PC-9 (cell line): Measurements from ENCODE around the gene MED22. TPM values are rescaled to one million over a fixed set of nuclear protein-coding genes. Genes with fewer than 3 reads are reported as not detected.

Experiments
- BruUV-seq: library from RNA; stranded (reverse); fragments of 400-500 nt; replicated peaks from 2 replicates; lab custom pipeline; 2021; lab: Mats Ljungman, UMichigan
- CTCF ChIA-PET: fragments of 300-600 bp; sonication (Branson Sonifier 250); formaldehyde crosslinking; loops from one replicate; lab custom pipeline; 2022; ENCODE audit warnings: antibody characterized with exemption; lab: Charles Lee
- POLR2A ChIA-PET: fragments of 300-600 bp; sonication (Branson Sonifier 250); formaldehyde crosslinking; loops from one replicate; lab custom pipeline; 2022; ENCODE audit warnings: antibody characterized with exemption; ENCODE audit not compliant: unreplicated experiment; lab: Charles Lee
- DNase-seq, 2 experiments: peaks; one replicate each; pipeline versions ENCODE4 v3.0.0 to v3.0.0-alpha.2; 2015 to 2022; ENCODE audit warnings: mixed read lengths in 1 of 2
- H2AFZ ChIP-seq: fragments of 200-600 bp; sonication (generic); 2 replicates; pipeline ENCODE4 v1.8.1; 2017; ENCODE audit warnings: antibody characterized with exemption
- H3F3A ChIP-seq: fragments of 200-600 bp; sonication (generic); 2 replicates; pipeline ENCODE4 v1.8.1; 2017; ENCODE audit warnings: antibody characterized with exemption, mild to moderate bottlenecking, low read depth; ENCODE audit not compliant: insufficient read depth
- H3K27ac ChIP-seq: fragments of 200-600 bp; sonication (generic); 2 replicates; pipeline ENCODE4 v1.6.1; 2016; ENCODE audit warnings: mixed run types
- H3K27me3 ChIP-seq: fragments of 200-600 bp; sonication (generic); 2 replicates; pipeline ENCODE4 v1.6.1; 2016; ENCODE audit warnings: low read depth, mixed run types; ENCODE audit not compliant: insufficient read depth
- H3K36me3 ChIP-seq: fragments of 200-600 bp; sonication (generic); 2 replicates; pipeline ENCODE4 v1.6.1; 2016; ENCODE audit warnings: low read depth, mixed run types
- H3K4me1 ChIP-seq: fragments of 200-600 bp; sonication (generic); replicated peaks from 2 replicates; pipeline ENCODE4 v1.6.1; 2016; ENCODE audit warnings: mixed run types; ENCODE audit not compliant: insufficient read depth
- H3K4me2 ChIP-seq: fragments of 200-600 bp; sonication (generic); 2 replicates; pipeline ENCODE4 v1.6.1; 2017; ENCODE audit warnings: mixed run types
- H3K4me3 ChIP-seq: fragments of 200-600 bp; sonication (generic); 2 replicates; pipeline ENCODE4 v1.6.1; 2016; ENCODE audit warnings: mixed run types
- H3K79me2 ChIP-seq: fragments of 200-600 bp; sonication (generic); 2 replicates; pipeline ENCODE4 v1.6.1; 2017; ENCODE audit warnings: low read depth, mixed run types
- H3K9me2 ChIP-seq: fragments of 200-600 bp; sonication (generic); 2 replicates; pipeline ENCODE4 v1.8.1; 2017; ENCODE audit warnings: mild to moderate bottlenecking; ENCODE audit not compliant: insufficient read depth
- H3K9me3 ChIP-seq: fragments of 200-600 bp; sonication (generic); 2 replicates; pipeline ENCODE4 v1.8.1; 2016; ENCODE audit warnings: low read depth; ENCODE audit not compliant: insufficient read depth
- H4K20me1 ChIP-seq: fragments of 200-600 bp; sonication (generic); 2 replicates; pipeline ENCODE4 v1.8.1; 2017; ENCODE audit not compliant: insufficient read depth
- EZH2 ChIP-seq: fragments of 200-600 bp; sonication (generic); IDR thresholded peaks from 2 replicates; pipeline ENCODE4 v1.8.0; 2017; ENCODE audit warnings: antibody characterized with exemption, low read depth
- intact Hi-C: fragments of 100-400 bp; cut with micrococcal nuclease; formaldehyde crosslinking; loops from one replicate; pipeline ENCODE4 v1.10.0; 2022; ENCODE audit not compliant: unreplicated experiment
- total RNA-seq: library from RNA; stranded (reverse); gene quantifications from 2 replicates; pipeline ENCODE4 v1.2.3, GENCODE V29; 2021
- TF ChIP-seq, protein P1 (sequence below): fragments of 200-600 bp; sonication (generic); conservative IDR thresholded peaks from 2 replicates; pipeline ENCODE4 v1.6.1; 2017; ENCODE audit warnings: mixed run types, antibody characterized with exemption, mild to moderate bottlenecking, moderate library complexity

MED22 gene
- total RNA-seq, 1 experiment from 2014 or later: 38.7 TPM

- peaks cover 31% of the 10 kb centered on the region for H4K20me1 ChIP-seq
- CTCF ChIA-PET: interaction anchor here (0.7 to 1.2 kb wide), 2 partner anchors 14 to 129 kb away, joined by 3 to 9 read pairs; no protein-coding TSS in a partner anchor
Measured at GRCh38 chr9:133356391-133357091, 8.6 kb upstream of the MED22 start, which contains the start of the genes SURF1 and SURF2. SURF1 (minus strand) TSS chr9:133356487; CDS start chr9:133356453, 34 bp downstream. SURF2 (plus strand) TSS chr9:133356550; CDS start chr9:133356593, 43 bp downstream.

GRCh38 chr9:133355881-133356357 is 8.0 kb upstream of the MED22 start:
- H3K4me1 ChIP-seq: peaks cover 16% of the 10 kb centered on the region
- peak overlapping the region; percentile 88 for H3K4me3 ChIP-seq
- 0 out of 2 replicates have a peak overlapping the region, but pooled peaks have one; percentile 16 for H3K27ac ChIP-seq
- peaks cover 31% of the 10 kb centered on the region for H4K20me1 ChIP-seq
- H3K27me3 ChIP-seq: no peaks in the 10 kb centered on the region
- CTCF ChIA-PET: interaction anchor here (1.2 kb wide), 1 partner anchor 129 kb away, joined by 3 read pairs; no protein-coding TSS in a partner anchor
- POLR2A ChIA-PET: interaction anchor here (0.5 to 0.9 kb wide), 4 partner anchors 21 to 691 kb away, joined by 3 to 7 read pairs (median 5); no protein-coding TSS in a partner anchor
- H3K79me2 ChIP-seq: peaks cover 26% of the 10 kb centered on the region
- H3F3A ChIP-seq: peaks cover 50% of the 10 kb centered on the region
- peak overlapping the region; percentile 91 for H3K4me2 ChIP-seq
- BruUV-seq: no TSS peak
- no peaks in the 10 kb centered on the region for H3K9me2 ChIP-seq
- DNase-seq: no peak
- peaks cover 15% of the 10 kb centered on the region for H3K36me3 ChIP-seq
- TF ChIP-seq, protein P1, sequence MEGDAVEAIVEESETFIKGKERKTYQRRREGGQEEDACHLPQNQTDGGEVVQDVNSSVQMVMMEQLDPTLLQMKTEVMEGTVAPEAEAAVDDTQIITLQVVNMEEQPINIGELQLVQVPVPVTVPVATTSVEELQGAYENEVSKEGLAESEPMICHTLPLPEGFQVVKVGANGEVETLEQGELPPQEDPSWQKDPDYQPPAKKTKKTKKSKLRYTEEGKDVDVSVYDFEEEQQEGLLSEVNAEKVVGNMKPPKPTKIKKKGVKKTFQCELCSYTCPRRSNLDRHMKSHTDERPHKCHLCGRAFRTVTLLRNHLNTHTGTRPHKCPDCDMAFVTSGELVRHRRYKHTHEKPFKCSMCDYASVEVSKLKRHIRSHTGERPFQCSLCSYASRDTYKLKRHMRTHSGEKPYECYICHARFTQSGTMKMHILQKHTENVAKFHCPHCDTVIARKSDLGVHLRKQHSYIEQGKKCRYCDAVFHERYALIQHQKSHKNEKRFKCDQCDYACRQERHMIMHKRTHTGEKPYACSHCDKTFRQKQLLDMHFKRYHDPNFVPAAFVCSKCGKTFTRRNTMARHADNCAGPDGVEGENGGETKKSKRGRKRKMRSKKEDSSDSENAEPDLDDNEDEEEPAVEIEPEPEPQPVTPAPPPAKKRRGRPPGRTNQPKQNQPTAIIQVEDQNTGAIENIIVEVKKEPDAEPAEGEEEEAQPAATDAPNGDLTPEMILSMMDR: no peak
- no peak for TF ChIP-seq EZH2
- H2AFZ ChIP-seq: no peak overlapping the region
- intact Hi-C loops: loop anchor here (2.0 to 5.0 kb wide), 3 partner anchors 19 to 131 kb away; no protein-coding TSS in a partner anchor
- H3K9me3 ChIP-seq: no peaks in the 10 kb centered on the region

More at GRCh38 chr9:133356391-133357091, 8.6 kb upstream of the MED22 start, which contains the start of the genes SURF1 and SURF2:
- POLR2A ChIA-PET: interaction anchor here (0.6 to 0.9 kb wide), 6 partner anchors 20 to 949 kb away, joined by 3 to 22 read pairs (median 5); partner anchors contain the start of gene SURF6
- BruUV-seq: no TSS peak
- Histone ChIP-seq H3K4me2 (peak within 1 kb of the TSS; percentile 98), H3K36me3 (peaks cover 11% of the 10 kb centered on the region; the same call in 1 of the 2 replicates), H2AFZ (peak within 1 kb of the TSS; percentile 81), H3K9me3 (no peaks in the 10 kb centered on the region), H3K9me2 (no peaks in the 10 kb centered on the region), H3K4me3 (peak within 1 kb of the TSS; percentile 88), H3K79me2 (peaks cover 24% of the 10 kb centered on the region), H3F3A (peaks cover 50% of the 10 kb centered on the region), H3K27ac (0 out of 2 replicates have a peak within 1 kb of the TSS, but pooled peaks have one; percentile 16), H3K4me1 (peaks cover 16% of the 10 kb centered on the region), H3K27me3 (no peaks in the 10 kb centered on the region)
- no peak for TF ChIP-seq EZH2
- TF ChIP-seq, protein P1: no peak
- peak; percentile 73 to 90 for DNase-seq
- intact Hi-C loops: loop anchor here (2.0 to 5.0 kb wide), 3 partner anchors 18 to 131 kb away; no protein-coding TSS in a partner anchor

DNA sequence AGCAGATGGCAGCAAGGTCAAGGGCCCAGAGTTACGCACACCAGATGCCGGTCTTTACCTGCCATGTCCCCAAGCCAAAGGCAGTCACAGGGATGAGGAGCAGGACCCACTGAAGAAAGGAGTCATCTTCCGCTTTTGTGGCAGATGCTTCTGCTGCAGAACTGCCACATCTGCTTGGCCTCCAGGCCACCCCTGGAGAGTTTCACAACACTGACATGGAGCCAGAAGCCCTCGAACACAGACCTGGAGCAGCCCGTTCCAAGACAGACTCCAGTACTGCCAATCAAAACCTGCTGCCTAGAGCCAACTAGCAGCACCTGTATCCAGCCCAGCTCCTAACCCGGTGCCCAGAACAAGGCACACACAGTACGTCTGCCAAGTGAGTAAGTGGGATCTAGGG is 6.8 kb upstream of the MED22 start:
- CTCF ChIA-PET: no interaction called here
- Histone ChIP-seq H3K27me3 (no peaks in the 10 kb centered on the region), H2AFZ (no peak overlapping the region), H4K20me1 (peaks cover 34% of the 10 kb centered on the region), H3K4me3 (peak overlapping the region; percentile 88; the same call in 1 of the 2 replicates), H3F3A (peaks cover 53% of the 10 kb centered on the region), H3K4me2 (peak overlapping the region; percentile 91), H3K9me2 (no peaks in the 10 kb centered on the region), H3K27ac (no peak overlapping the region), H3K36me3 (peaks cover 27% of the 10 kb centered on the region), H3K9me3 (no peaks in the 10 kb centered on the region), H3K79me2 (peaks cover 37% of the 10 kb centered on the region), H3K4me1 (peaks cover 21% of the 10 kb centered on the region)
- no peak for DNase-seq
- TF ChIP-seq, protein P1: no peak
- TF ChIP-seq EZH2: no peak
- no TSS peak for BruUV-seq
- POLR2A ChIA-PET: interaction anchor here (0.6 kb wide), 2 partner anchors 13 to 19 kb away, joined by 3 to 6 read pairs; no protein-coding TSS in a partner anchor
- intact Hi-C loops: loop anchor here (5.0 kb wide), 1 partner anchor 133 kb away; no protein-coding TSS in a partner anchor
